Right cardiac atrium (tissue), 5 donors: ENCODE data around the gene GALNT9. TPM values are rescaled to one million over a fixed set of nuclear protein-coding genes. Genes with fewer than 3 reads are reported as not detected.

Source experiments
- ATAC-seq, 2 donors: fragments of 200-7000 bp; cut with Tn5 transposase; one replicate each; pipeline versions ENCODE4 v1.8.0 to v1.9.1; 2020; ENCODE audit warnings: moderate library complexity in 2 of 2, mild to moderate bottlenecking in 1 of 2
- DNase-seq, 3 donors: peaks; one replicate each; pipeline ENCODE4 v3.0.0-alpha.2; 2020
- H3K27ac ChIP-seq: one replicate; pipeline ENCODE4 v1.5.1; 2013; ENCODE audit warnings: mild to moderate bottlenecking, low read length, control low read depth, moderate library complexity
- H3K27me3 ChIP-seq: one replicate; pipeline ENCODE4 v1.6.1; 2013; ENCODE audit not compliant: control insufficient read depth, insufficient read depth
- H3K4me1 ChIP-seq: one replicate; pipeline ENCODE4 v1.6.1; 2013; ENCODE audit warnings: low read length; ENCODE audit not compliant: control insufficient read depth, insufficient read depth
- H3K4me3 ChIP-seq: one replicate; pipeline ENCODE4 v1.5.1; 2013; ENCODE audit warnings: low read length, control low read depth
- H3K9me3 ChIP-seq: one replicate; pipeline ENCODE4 v1.6.1; 2013; ENCODE audit warnings: low read length; ENCODE audit not compliant: control insufficient read depth
- WGBS: extraction: QIAGEN DNeasy Blood & Tissue Kit; methylation state at CpG from one replicate; pipeline ENCODE4 v1.1.7; 2013; 5-methylcytosine and 5-hydroxymethylcytosine counted together
- intact Hi-C, 4 donors: fragments of 100-400 bp; cut with DNase I; formaldehyde crosslinking; loops; one replicate each; pipeline versions ENCODE4 v1.11.0 to v1.14.0; 2022 to 2023
- polyA plus RNA-seq: library from polyadenylated mRNA; stranded (reverse); fragments of 200-250 nt; gene quantifications from one replicate; pipeline ENCODE4 v1.2.3, GENCODE V29; 2013
- total RNA-seq, 4 donors: library from RNA; stranded (reverse); fragmentation: NEBNext Ultra II Directional; extraction: Animal tissue kit (Norgen Biotek cat#: 25700); gene quantifications; one replicate each; pipeline ENCODE4 v1.2.1, GENCODE V29; 2021
- donor health status: healthy with polysubstance abuse.
- donor health status: DM: no; HTN: yes; CAD: no.
- donor health status: DM: no; HTN: no; CAD: no.
- donor health status: DM: no; HTN: yes; CAD: no; lungs with severe emphysema.
- donor health status: DM: yes; HTN: yes; CAD: no.

Gene GALNT9
- total and polyA plus RNA-seq, 5 donors: 0.05 to 0.21 (median 0.14) TPM; not detected in 2

DNA sequence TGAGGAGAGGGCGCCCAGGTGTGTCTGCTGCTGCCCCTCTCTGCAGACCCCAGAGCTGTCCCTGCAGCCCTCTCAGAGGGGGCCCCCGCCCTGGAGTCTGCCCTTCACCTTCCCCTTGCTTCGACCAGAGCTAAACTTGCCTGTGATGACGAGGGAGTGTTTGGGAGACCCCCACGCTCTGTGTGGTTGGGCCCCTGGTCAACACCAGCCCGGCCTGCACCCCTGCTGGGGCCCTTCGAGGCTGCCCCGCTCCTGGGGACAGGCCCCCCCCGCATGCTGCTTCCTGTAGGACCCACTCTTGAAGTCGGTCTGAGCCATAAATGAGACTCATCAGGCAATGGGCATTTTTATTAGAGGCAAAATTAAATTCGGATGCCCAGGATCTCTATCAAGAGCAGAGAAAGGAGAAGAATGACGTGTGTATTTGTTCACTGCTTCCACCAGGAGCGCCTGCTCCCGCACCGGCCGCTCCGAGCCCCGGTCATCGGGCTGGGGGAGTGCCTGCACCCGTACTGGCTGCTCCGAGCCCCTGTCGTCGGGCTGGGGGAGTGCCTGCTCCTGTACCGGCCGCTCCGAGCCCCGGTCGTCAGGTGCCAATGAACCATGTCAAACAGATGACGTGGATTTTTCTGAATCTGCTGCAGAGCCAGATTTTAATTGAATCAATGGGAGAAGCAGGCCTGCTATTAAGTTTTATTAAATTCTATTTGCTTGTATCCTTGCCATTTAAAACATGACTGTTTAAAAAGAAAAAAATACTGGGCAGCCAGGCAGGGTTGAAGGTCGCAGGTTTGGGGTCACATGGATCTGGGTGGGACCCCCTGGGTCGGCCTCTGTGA, 137.5 kb downstream of the GALNT9 start:
- no peak for ATAC-seq

DNA sequence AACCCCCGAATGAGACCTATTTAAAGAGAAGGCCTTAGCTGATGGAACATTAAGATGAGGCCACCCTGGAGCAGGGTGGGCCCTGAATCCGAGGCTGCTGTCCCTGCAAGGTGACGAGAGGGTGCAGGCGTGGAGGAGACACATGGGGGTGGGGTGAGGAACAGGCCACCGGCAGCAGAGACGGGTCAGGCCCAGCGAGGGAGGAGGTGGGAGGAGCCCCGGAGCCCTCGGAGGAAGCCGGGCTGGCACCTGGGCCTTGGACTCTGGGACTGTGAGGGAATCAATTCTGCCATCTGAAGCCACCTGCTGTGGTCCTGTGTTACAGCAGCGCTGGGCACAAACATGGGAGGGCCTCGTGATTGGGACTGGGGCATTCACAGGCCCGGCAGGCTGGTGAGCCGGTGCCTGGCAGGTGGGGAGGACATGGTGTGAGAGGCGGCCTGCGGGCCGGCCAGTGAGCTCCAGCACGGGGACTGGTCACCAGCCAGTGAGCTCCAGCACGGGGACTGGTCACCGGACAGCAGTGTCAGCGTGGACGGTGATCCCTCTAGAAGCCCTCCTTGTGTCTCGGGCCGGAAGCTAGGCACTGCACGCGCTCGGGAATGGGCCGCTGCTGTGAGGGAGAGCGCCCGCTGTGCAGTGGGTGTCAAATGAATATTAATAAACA, 138.4 kb downstream of the GALNT9 start:
- no peak overlapping the region for H3K27ac ChIP-seq
- WGBS: 88% methylated on average over 30 of the region's 30 CpGs
- H3K4me1 ChIP-seq: no peaks in the 10 kb centered on the region
- DNase-seq: peak in 1 of 3 donors; percentile 58
- no peak overlapping the region for H3K4me3 ChIP-seq
- ATAC-seq: no peak
- H3K9me3 ChIP-seq: peaks cover 2% of the 10 kb centered on the region
- H3K27me3 ChIP-seq: no peaks in the 10 kb centered on the region
- intact Hi-C loops: no loop called here

More for the DNA sequence above, 137.5 kb downstream of the GALNT9 start:
- H3K4me1 ChIP-seq: no peaks in the 10 kb centered on the region
- no peak overlapping the region for H3K27ac ChIP-seq
- 70% methylated on average over 31 of the region's 31 CpGs for WGBS
- H3K9me3 ChIP-seq: peaks cover 2% of the 10 kb centered on the region
- intact Hi-C loops: no loop called here
- H3K27me3 ChIP-seq: no peaks in the 10 kb centered on the region
- peak in 1 of 3 donors; percentile 31 for DNase-seq
- H3K4me3 ChIP-seq: no peak overlapping the region

DNA sequence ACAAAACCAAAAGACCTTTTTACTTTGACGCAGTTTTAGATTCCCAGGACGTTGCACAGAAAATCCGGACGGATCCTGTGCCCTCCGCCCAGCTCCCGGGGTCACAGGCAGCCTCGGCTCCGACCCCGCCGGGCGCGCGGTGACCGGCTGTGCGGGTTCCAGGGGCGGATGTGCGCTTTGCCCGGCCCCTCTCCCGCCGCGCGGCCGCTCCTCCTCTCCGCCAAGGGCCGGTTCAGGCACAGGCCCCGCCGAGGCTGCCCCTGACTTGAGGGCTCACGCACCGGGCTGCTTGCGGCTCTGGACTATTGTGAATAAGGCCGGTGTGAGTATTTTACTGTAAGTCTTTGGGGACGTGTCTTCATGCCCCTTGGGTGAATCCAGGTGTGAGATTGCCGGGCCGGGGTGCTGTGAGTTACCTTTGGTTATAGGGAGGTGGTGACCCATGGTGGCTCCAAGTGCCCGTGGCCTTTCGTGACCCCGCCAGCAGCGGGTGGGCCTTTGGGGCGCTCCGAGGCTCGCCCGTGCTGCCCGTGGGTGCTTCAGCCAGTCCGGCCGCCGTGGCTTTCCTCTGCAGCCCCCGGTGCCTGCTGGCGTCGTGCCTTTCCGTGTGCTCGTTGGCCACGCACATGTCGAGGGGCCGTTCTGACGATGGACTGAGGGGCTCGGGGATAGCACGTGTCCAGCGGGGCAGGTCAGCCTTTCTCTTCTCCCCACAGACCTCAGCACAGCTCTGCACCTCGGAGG, 139.2 kb downstream of the GALNT9 start:
- Histone ChIP-seq H3K27ac (no peak overlapping the region), H3K4me3 (peak overlapping the region; percentile 53), H3K9me3 (peaks cover 2% of the 10 kb centered on the region), H3K4me1 (no peaks in the 10 kb centered on the region), H3K27me3 (no peaks in the 10 kb centered on the region)
- DNase-seq: peak; percentile 35 to 74 (median 74)
- intact Hi-C loops: no loop called here
- ATAC-seq: peak; percentile 27 to 39
- WGBS: 38% methylated on average over 59 of the region's 59 CpGs

DNA sequence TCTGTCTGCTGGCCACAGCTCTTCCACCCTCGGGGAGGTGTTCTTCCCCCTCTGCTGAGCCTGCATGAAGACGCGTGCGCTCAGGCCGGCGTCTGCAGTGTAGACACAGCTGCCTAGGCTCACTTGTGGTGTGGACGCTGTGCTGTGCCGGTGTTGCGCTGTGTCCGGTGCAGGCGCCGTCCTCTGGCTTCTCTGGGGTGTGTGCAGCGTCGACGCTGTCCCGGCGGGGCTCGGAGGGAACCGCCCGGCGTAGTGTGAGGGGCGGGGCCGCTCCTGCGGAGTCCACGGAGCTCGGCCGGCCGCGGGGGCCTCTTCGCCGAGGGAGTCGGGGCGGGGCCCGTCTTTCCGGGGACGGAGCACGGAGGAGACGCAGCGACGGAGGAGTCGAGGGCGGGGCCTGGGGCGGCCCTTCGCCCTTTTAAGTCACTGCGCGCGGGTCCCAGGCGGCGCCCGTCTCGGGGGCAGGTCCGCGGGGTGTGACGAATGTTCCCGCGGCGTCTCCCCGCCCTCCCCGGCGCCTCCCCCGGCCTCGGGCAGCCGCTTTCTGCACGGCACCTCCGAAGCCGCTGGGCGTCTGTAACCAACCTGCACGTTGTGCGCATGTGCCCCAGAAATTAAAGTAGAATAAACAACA, 139.9 kb downstream of the GALNT9 start:
- Histone ChIP-seq H3K27ac (peak overlapping the region; percentile 46), H3K4me1 (no peaks in the 10 kb centered on the region), H3K27me3 (no peaks in the 10 kb centered on the region), H3K9me3 (peaks cover 2% of the 10 kb centered on the region), H3K4me3 (peak overlapping the region; percentile 53)
- WGBS: under 1% methylated on average over 69 of the region's 69 CpGs
- DNase-seq: peak; percentile 95 to 97 (median 97)
- intact Hi-C loops: no loop called here
- peak; percentile 96 to 97 for ATAC-seq

DNA sequence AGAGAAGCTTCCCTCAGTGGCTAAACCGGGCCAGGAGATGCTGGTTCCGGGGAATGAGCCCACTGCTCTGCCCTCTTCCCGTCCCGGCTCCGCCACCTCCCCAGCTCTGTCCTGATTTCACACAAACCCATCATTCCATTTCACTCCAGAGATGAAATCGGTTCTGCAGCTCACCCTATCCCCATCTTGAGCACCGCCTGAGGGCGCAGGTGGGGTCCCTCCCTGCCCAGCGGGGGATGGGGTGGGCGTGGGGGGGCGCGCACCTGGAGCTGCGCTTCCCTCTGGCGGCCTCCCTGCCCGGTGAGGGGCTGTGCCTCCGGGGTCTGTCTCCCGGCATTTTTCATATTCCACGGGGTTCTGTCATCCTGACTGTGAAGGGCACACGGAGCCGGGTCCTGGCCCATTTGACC, 140.5 kb downstream of the GALNT9 start:
- 18% methylated on average over 20 of the region's 20 CpGs for WGBS
- Histone ChIP-seq H3K27me3 (no peaks in the 10 kb centered on the region), H3K27ac (peak overlapping the region; percentile 46), H3K4me1 (no peaks in the 10 kb centered on the region), H3K4me3 (peak overlapping the region; percentile 53), H3K9me3 (no peaks in the 10 kb centered on the region)
- no peak for DNase-seq
- intact Hi-C loops: no loop called here
- ATAC-seq: no peak

DNA sequence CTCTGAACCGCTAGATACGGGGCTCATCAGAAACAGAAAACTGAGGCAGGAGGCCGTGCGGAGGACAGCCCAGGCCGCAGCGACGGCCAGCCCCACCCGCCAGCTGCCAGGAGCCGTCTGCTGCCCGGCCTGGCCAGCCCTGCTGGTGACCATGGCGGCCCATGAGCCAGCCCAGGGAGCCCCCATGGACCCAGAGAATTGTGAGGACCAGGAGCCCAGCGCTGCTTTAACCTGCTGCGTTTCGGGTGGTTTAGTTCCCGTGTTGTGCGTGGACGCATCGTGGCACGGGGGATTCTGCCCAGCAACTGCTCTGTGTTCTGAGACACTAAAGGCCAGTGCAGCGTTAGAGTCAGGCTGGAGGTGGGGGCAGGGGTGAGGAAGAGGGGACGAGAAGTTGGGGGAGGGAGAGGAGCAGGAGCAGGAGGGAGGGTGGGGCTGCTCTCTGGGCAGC, 140.9 kb downstream of the GALNT9 start:
- no peak for ATAC-seq
- intact Hi-C loops: no loop called here
- H3K4me3 ChIP-seq: no peak overlapping the region
- H3K27me3 ChIP-seq: no peaks in the 10 kb centered on the region
- no peak overlapping the region for H3K27ac ChIP-seq
- no peaks in the 10 kb centered on the region for H3K4me1 ChIP-seq
- H3K9me3 ChIP-seq: no peaks in the 10 kb centered on the region
- peak in 2 of 3 donors; percentile 51 to 54 for DNase-seq
- 83% methylated on average over 21 of the region's 21 CpGs for WGBS

DNA sequence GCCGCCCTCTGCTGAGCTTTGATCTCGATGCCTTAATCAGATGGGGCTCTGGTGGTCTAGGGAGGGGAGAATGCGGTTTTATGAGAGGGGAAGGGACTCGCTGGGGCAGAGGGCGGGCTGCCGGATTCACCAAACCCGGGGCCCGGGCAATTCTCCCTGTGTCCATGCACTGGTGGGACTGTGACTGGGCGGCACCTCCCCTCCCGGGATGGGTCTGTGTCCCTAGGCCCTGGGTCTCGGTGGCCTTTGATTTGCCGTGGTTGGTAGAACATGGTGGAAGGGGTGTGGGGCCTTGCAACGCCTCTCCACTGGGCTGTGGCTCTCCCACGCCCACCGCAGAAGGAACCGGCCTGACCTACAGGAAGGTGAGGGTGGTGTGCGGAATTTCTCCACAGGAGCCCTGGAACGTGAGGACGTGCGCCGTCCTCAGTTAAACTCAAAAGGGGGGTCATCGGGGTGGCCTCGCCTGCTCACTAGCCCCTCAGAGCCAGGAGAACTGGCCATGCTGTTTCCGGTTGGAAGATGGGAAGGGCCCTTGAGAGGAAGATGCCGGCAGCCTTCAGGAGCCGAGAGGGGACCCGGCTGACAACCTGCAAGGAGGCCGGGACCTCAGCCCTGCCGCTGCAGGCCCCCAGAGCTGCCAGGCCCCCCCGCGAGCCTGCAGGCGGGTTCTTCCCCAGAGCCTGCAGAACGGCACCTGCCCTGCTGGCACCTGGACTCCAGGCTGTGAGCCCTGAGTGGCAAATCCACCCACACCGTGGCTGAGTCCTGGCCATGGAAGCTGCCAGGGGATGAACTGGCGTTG, 141.5 kb downstream of the GALNT9 start:
- no peak for ATAC-seq
- H3K9me3 ChIP-seq: no peaks in the 10 kb centered on the region

DNA sequence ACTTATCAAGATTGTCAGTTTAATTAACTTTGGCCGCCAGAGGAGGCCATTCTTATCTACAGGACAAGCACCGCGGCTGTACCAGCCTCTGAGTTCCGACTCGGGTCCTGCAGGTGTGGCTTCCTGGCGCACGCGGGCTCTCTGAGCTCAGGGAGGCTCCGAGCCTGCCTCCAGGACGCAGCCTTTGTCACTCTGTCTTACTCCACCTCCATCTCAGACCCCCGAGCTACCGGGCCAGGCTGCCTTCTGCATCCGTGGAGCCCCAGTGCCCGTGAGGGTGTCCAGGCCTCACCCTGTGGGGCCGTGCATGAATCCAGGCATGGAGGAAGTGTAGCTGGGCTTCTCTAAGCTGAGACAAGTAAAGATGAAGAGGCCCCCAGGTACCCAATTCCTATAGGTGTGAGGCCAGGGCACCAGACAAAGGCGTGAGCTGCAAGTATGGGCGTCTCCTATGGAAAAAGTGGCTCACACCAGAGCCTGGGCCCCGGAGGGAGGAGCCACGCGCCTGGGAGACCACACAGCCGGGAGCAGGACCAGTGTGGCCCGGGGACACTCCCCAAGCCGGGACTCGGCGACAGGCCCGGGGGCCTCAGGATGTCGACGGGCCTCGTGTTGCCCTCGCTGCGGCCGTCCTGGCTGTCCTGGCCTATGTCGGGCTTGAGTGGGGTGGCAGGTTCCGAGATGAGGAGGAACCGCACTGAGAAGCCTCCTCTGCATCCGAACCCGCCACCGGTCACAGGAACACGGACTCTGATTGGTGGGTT, 142.3 kb downstream of the GALNT9 start:
- intact Hi-C loops: no loop called here

More for the DNA sequence above, 141.5 kb downstream of the GALNT9 start:
- DNase-seq: peak in 2 of 3 donors; percentile 42 to 50
- intact Hi-C loops: no loop called here
- H3K27ac ChIP-seq: no peak overlapping the region
- 90% methylated on average over 35 of the region's 35 CpGs for WGBS
- H3K4me3 ChIP-seq: no peak overlapping the region
- H3K27me3 ChIP-seq: no peaks in the 10 kb centered on the region
- no peaks in the 10 kb centered on the region for H3K4me1 ChIP-seq

DNA sequence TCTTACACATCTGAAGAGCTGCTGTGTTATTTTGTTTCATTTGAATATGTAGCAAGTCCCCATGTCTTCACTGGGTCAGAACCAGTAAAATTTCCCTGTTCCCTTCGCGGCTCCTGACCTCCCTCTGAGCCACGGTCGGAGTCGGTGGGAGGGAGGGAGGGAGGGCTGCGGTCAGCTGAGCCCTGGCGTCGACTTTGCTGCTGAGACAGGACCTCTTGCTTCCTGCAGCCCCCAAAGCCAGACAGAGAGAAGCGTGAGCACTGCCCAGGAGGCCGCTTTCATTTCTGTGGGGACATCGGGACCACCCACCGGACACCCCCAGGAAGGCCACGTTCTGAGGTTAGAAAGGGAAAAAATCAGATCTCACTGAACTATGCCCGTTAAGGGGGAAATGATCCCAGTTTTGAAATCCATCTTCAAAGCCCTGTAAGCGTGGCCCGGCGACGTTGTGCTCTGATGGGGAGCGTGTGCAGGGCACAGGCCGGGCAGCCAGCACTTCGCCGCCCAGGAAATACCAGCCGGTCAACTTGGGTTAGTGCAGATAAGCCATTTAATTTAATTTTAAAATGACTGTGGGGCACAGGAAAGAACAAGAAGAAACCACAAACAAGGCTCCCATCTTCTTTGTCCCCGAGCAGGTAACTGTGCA, 143.1 kb downstream of the GALNT9 start:
- Histone ChIP-seq H3K27me3 (no peaks in the 10 kb centered on the region), H3K9me3 (no peaks in the 10 kb centered on the region), H3K27ac (no peak overlapping the region), H3K4me1 (no peaks in the 10 kb centered on the region), H3K4me3 (no peak overlapping the region)
- WGBS: 45% methylated on average over 24 of the region's 24 CpGs
- DNase-seq: peak in 2 of 3 donors; percentile 30 to 38
- intact Hi-C loops: no loop called here
- ATAC-seq: no peak

More for the DNA sequence above, 142.3 kb downstream of the GALNT9 start:
- DNase-seq (peak in 2 of 3 donors; percentile 43 to 50), ATAC-seq (no peak)
- 79% methylated on average over 39 of the region's 39 CpGs for WGBS
- H3K27ac ChIP-seq: no peak overlapping the region
- no peak overlapping the region for H3K4me3 ChIP-seq
- no peaks in the 10 kb centered on the region for H3K9me3 ChIP-seq
- H3K27me3 ChIP-seq: no peaks in the 10 kb centered on the region
- no peaks in the 10 kb centered on the region for H3K4me1 ChIP-seq
